ENCODE data around the gene ORM2. TPM values are rescaled to one million over a fixed set of nuclear protein-coding genes. Genes with fewer than 3 reads are reported as not detected.

Gene ORM2
- polyA plus RNA-seq, 3 donors, result 0.30 to 0.33 TPM; not detected in 1

DNA sequence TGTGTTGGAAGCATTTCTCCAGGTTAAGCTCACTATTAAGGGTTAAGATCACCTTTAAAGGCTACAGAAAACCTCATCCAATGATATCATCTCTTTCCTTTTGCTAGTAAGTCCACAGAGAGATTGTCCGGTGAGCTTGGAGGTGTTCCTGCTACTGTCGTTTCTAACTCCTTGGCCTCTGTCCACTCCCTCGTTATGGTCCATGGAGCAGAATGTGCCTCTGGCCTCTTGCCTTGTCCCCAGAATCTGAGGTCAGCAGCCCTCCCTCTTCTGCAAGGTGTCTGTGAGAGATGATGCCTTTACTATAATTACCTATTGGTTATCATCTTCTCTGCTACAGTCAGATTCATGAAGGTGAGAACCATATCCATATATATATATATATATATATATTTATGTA is 15.0 kb downstream of the ORM2 start:
- peak overlapping the region in 1 of 2 donors; percentile 48 for H3K27ac ChIP-seq (ENCODE audit: low read depth in 1 of 2, low read length in 2 of 2)
- WGBS (ENCODE audit: insufficient coverage), result 86% methylated on average over 2 of the region's 3 CpGs

DNA sequence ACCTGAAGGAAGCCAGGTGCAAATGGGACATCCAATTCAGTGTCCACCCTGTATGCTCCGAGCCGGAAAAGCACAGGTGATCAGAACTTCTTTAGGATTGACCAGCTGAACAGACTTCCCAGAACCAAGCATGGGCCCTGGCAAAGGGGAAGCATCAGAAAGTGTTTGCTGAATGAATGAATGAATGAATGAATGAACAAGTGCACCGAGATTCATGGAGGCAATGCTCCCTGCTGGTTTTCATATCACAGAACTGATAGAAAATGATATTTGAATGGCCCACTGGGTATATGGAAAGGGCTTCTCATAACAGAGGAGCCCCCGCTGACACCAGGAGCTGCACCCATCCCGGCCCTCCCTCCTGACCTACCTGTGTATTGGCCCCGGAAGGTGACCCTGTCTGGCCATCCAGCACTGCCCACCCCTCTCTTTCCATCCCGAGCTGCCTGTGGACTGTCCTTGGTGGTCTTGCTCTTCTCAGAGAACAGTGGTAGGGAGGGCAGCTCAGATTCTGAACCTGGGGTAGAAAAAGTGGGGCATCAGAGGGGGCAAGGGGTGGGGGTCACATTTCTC is 15.9 kb downstream of the ORM2 start:
- peaks cover 0 to 2% (median 0%) of the 10 kb centered on the region in 3 donors for H3K27me3 Mint-ChIP-seq (ENCODE audit: low read depth in 3 of 3)
- Histone ChIP-seq H3K9me3 (replicated peaks in 1 of 2; ENCODE audit: control insufficient read depth in 1 of 2, insufficient read depth in 1 of 2, low read length in 2 of 2) (no peaks in the 10 kb centered on the region), H3K36me3 (replicated peaks in 1 of 2; ENCODE audit: control insufficient read depth in 1 of 2, insufficient read depth in 2 of 2, low read length in 2 of 2) (peaks cover 97 to 99% of the 10 kb centered on the region in 2 donors), H3K79me2 (ENCODE audit: insufficient read depth, low read length) (peaks cover 8% of the 10 kb centered on the region), H3K4me2 (replicated peaks; ENCODE audit: extremely low read depth, low read length, poor library complexity, severe bottlenecking) (no peak overlapping the region), H3K4me3 (replicated peaks in 1 of 3; ENCODE audit: low read depth in 2 of 3, low read length in 3 of 3) (no peak overlapping the region), H3K9ac (ENCODE audit: insufficient read depth, low read length, poor library complexity, severe bottlenecking) (no peak overlapping the region), H3K4me1 (ENCODE audit: control insufficient read depth in 1 of 2, insufficient read depth in 2 of 2, low read length in 2 of 2) (peaks cover 6 to 12% of the 10 kb centered on the region in 2 donors), H4K20me1 (ENCODE audit: insufficient read depth, low read length) (peaks cover 94% of the 10 kb centered on the region), H2AFZ (ENCODE audit: insufficient read depth, low read depth, low read length, poor library complexity, severe bottlenecking) (no peak overlapping the region), H3K27me3 (ENCODE audit: control insufficient read depth in 2 of 2, insufficient read depth in 2 of 2, low read length in 2 of 2) (no peaks in the 10 kb centered on the region), H3K27ac (ENCODE audit: low read depth in 1 of 2, low read length in 2 of 2) (peak overlapping the region in 1 of 2 donors; percentile 32)
- intact Hi-C loops (cut with micrococcal nuclease), result loop anchor here (5.0 to 10.0 kb wide), 4 partner anchors 42 to 309 kb away; partner anchors contain the start of genes AKNA (in 1 of the 2) and TEX53 (in 1 of the 2)
- H3K27ac Mint-ChIP-seq, result peak overlapping the region in 3 of 7 donors; percentile 4 to 77 (median 32)
- peaks cover 30% of the 10 kb centered on the region for H3K4me1 Mint-ChIP-seq
- TF ChIP-seq, protein P1, sequence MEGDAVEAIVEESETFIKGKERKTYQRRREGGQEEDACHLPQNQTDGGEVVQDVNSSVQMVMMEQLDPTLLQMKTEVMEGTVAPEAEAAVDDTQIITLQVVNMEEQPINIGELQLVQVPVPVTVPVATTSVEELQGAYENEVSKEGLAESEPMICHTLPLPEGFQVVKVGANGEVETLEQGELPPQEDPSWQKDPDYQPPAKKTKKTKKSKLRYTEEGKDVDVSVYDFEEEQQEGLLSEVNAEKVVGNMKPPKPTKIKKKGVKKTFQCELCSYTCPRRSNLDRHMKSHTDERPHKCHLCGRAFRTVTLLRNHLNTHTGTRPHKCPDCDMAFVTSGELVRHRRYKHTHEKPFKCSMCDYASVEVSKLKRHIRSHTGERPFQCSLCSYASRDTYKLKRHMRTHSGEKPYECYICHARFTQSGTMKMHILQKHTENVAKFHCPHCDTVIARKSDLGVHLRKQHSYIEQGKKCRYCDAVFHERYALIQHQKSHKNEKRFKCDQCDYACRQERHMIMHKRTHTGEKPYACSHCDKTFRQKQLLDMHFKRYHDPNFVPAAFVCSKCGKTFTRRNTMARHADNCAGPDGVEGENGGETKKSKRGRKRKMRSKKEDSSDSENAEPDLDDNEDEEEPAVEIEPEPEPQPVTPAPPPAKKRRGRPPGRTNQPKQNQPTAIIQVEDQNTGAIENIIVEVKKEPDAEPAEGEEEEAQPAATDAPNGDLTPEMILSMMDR (IDR thresholded peaks at IDR 0.05), result no peak
- peaks cover 0 to 2% (median 0%) of the 10 kb centered on the region in 7 donors for H3K9me3 Mint-ChIP-seq
- DNase-seq, result no peak
- peaks cover 93 to 98% of the 10 kb centered on the region in 2 donors for H3K36me3 Mint-ChIP-seq
- H3K4me3 Mint-ChIP-seq, result no peak overlapping the region
- WGBS (ENCODE audit: insufficient coverage), result 96% methylated on average over 5 of the region's 7 CpGs

More for the DNA sequence above, 15.0 kb downstream of the ORM2 start:
- intact Hi-C loops (cut with micrococcal nuclease), result loop anchor here (5.0 to 10.0 kb wide), 4 partner anchors 43 to 310 kb away; partner anchors contain the start of genes AKNA (in 1 of the 2) and TEX53 (in 1 of the 2)
- H3K9me3 ChIP-seq (replicated peaks in 1 of 2; ENCODE audit: control insufficient read depth in 1 of 2, insufficient read depth in 1 of 2, low read length in 2 of 2), result no peaks in the 10 kb centered on the region
- TF ChIP-seq, protein P1 (IDR thresholded peaks at IDR 0.05), result no peak
- Mint-ChIP-seq H3K4me3 (no peak overlapping the region), H3K4me1 (peaks cover 34% of the 10 kb centered on the region), H3K27me3 (ENCODE audit: low read depth in 3 of 3) (peaks cover 0 to 2% (median 0%) of the 10 kb centered on the region in 3 donors), H3K27ac (peak overlapping the region in 5 of 7 donors; percentile 41 to 68 (median 50)), H3K36me3 (peaks cover 92 to 98% of the 10 kb centered on the region in 2 donors), H3K9me3 (peaks cover 0 to 5% (median 0%) of the 10 kb centered on the region in 7 donors)
- DNase-seq, result no peak
- H3K9ac ChIP-seq (ENCODE audit: insufficient read depth, low read length, poor library complexity, severe bottlenecking), result no peak overlapping the region
- no peak overlapping the region for H3K4me2 ChIP-seq (replicated peaks; ENCODE audit: extremely low read depth, low read length, poor library complexity, severe bottlenecking)
- H3K36me3 ChIP-seq (replicated peaks in 1 of 2; ENCODE audit: control insufficient read depth in 1 of 2, insufficient read depth in 2 of 2, low read length in 2 of 2), result peaks cover 97 to 99% of the 10 kb centered on the region in 2 donors
- no peaks in the 10 kb centered on the region for H3K27me3 ChIP-seq (ENCODE audit: control insufficient read depth in 2 of 2, insufficient read depth in 2 of 2, low read length in 2 of 2)
- peaks cover 14 to 19% of the 10 kb centered on the region in 2 donors for H3K4me1 ChIP-seq (ENCODE audit: control insufficient read depth in 1 of 2, insufficient read depth in 2 of 2, low read length in 2 of 2)
- H3K79me2 ChIP-seq (ENCODE audit: insufficient read depth, low read length), result peaks cover 6% of the 10 kb centered on the region
- no peak overlapping the region for H2AFZ ChIP-seq (ENCODE audit: insufficient read depth, low read depth, low read length, poor library complexity, severe bottlenecking)
- peaks cover 94% of the 10 kb centered on the region for H4K20me1 ChIP-seq (ENCODE audit: insufficient read depth, low read length)
- H3K4me3 ChIP-seq (replicated peaks in 1 of 3; ENCODE audit: low read depth in 2 of 3, low read length in 3 of 3), result no peak overlapping the region

Measured in CD14-positive monocyte (primary cell).